Stimulated activated naive CD8-positive, alpha-beta T cell treated with anti-CD3 and anti-CD28 coated beads, Interleukin-15, amount 100 ng/mL, for 72 hours (primary cell): ENCODE measurements around the gene PRTG.

ENCODE experiments used
- ATAC-seq: fragments of 150-1000 bp; cut with Tn5 transposase; 2 replicates; pipeline ENCODE4 v1.10.0; 2021; ENCODE audit warnings: mild to moderate bottlenecking, moderate library complexity
- DNase-seq, 2 donors: peaks; one replicate each; pipeline ENCODE4 v3.0.0; 2021 to 2022
- H3K27ac Mint-ChIP-seq, 2 donors: one replicate each; pipeline ENCODE4 v1.8.0; 2022; ENCODE audit warnings: mild to moderate bottlenecking in 2 of 2, mixed read lengths in 2 of 2, moderate library complexity in 2 of 2
- H3K27me3 Mint-ChIP-seq: one replicate; pipeline ENCODE4 v1.8.0; 2022; ENCODE audit warnings: mixed read lengths
- H3K4me1 Mint-ChIP-seq: one replicate; pipeline ENCODE4 v1.8.0; 2022; ENCODE audit warnings: mild to moderate bottlenecking, mixed read lengths
- H3K4me3 Mint-ChIP-seq, 2 donors: one replicate each; pipeline ENCODE4 v1.8.0; 2022; ENCODE audit warnings: mild to moderate bottlenecking in 2 of 2, mixed read lengths in 2 of 2, moderate library complexity in 1 of 2
- H3K9me3 Mint-ChIP-seq, 2 donors: one replicate each; pipeline ENCODE4 v1.8.0; 2022; ENCODE audit warnings: mixed read lengths in 2 of 2

Gene PRTG

DNA sequence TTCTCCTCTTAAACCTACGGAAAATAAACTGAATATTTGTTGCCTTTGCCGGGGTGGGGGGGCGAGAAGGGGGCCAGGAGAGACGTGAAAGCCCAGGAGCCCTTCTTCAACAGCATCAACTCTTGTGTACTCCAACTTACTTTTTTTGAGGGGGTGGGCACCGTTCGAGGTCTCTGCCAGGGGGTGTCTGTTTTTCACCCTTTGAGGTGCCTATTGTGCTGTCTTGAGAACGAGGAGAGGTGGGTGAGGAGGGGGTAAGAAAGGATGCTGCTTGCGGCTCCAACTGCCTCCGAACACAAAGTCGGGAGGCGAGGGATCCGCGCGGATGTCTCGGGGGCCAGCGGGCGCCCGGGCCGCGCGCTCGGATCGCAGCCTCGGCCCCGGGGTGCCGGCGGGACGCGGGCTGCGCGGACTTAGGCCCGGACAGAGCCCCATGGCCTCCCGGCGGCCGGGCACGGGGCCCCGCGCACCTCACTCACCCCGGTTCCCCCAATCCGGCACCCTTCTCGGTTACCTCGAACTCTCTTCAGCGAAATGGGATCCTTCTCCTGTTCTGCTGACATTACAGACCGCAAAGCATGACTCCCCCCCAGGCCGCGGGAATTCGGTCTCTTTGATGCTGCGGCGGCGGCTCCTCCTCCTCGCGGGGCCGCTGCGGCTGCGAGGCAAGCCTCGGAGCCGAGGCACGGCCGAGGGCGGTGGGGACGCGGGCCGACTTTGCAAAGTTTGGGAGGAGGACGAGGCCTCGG lies 155.5 kb downstream of the PRTG start:
- Mint-ChIP-seq H3K4me1 (no peaks in the 10 kb centered on the region), H3K4me3 (peak overlapping the region; percentile 68 to 69), H3K27ac (no peak overlapping the region), H3K9me3 (no peaks in the 10 kb centered on the region), H3K27me3 (peaks cover 46% of the 10 kb centered on the region)
- ATAC-seq (peak; percentile 62), DNase-seq (peak in 1 of 2 donors; percentile 8)

DNA sequence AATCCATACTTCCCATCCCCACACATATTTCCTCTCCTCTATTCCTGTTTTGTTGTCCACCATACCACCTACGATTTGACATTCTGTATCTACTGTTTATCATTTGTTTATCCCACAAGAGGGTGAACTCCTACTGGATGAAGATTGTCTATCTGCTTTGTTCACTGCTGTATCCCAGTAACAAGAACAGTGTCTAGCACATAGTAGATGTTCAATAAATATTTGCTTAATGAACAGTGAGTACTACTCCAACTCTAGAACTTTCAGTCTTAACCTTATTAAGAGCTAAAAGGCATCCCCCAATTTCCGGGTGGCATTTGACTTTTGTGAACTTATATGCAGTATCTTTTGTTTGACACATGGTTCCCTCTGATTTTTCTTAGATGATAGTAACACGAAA lies 156.1 kb downstream of the PRTG start:
- H3K27ac Mint-ChIP-seq = no peak overlapping the region
- ATAC-seq (no peak), DNase-seq (no peak)
- peaks cover 50% of the 10 kb centered on the region for H3K27me3 Mint-ChIP-seq
- H3K4me3 Mint-ChIP-seq = no peak overlapping the region
- H3K9me3 Mint-ChIP-seq = no peaks in the 10 kb centered on the region
- H3K4me1 Mint-ChIP-seq = no peaks in the 10 kb centered on the region

DNA sequence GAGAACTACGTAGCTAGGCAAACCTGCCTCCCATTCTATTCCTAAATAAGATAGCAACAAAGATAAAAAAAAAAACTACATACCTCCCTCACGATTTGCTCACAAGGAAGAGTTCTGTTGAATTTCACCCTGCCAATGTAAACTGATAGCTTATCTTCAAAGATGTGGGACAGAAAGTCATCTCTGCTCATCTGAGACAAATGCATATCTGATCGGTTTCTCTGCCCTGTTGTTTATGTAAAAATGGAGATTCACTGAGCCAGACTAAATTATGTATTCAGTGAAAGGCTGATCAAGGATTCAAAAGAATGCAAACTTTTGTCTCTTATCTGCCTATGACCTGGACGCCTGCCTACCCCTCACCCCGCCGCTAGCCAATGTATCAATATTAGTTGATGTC lies 166.0 kb downstream of the PRTG start:
- ATAC-seq (no peak), DNase-seq (no peak)
- no peak overlapping the region for H3K27ac Mint-ChIP-seq
- peaks cover 0 to 4% of the 10 kb centered on the region in 2 donors for H3K9me3 Mint-ChIP-seq
- H3K4me1 Mint-ChIP-seq = no peaks in the 10 kb centered on the region
- H3K4me3 Mint-ChIP-seq = no peak overlapping the region
- H3K27me3 Mint-ChIP-seq = peaks cover 30% of the 10 kb centered on the region

DNA sequence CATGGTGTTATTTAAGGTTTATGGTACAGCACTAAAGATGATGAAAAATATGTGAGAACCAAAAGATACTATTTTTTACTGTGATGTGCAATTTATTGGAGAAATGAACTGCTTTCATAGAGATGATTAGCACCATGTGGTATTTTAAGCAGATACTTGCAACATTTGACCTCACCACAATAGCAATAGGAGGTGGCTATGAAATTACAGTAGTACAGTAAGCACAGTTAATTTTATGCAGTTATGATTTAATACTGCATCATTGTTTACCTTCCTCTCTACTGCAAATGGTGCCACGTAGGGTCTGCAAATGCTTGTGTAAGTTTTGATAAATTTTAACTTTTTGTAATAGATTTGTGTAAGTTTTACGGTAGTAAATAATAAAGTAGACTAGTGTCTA lies 168.9 kb downstream of the PRTG start:
- Mint-ChIP-seq H3K4me1 (no peaks in the 10 kb centered on the region), H3K9me3 (peaks cover 4 to 12% of the 10 kb centered on the region in 2 donors), H3K27me3 (peaks cover 45% of the 10 kb centered on the region), H3K27ac (no peak overlapping the region), H3K4me3 (no peak overlapping the region)
- no peak for DNase-seq
- ATAC-seq = no peak

DNA sequence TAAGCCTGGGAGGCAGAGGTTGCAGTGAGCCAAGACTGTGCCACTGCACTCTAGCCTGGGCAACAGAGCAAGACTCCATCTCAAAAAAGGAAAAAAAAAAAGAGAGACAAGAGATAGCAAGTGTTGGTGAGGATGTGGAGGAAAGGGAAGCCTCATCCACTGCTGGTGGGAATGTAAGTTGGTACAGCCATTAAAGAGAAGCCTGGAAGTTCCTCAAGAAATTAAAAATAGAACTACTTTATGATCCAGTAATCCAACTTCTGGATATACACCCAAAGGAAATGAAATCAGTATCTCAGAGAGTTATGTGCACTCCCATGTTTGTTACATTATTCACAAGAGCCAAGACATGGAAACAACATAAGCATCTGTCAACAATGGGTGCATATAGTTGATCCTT lies 169.7 kb downstream of the PRTG start:
- peaks cover 4 to 12% of the 10 kb centered on the region in 2 donors for H3K9me3 Mint-ChIP-seq
- no peak overlapping the region for H3K27ac Mint-ChIP-seq
- no peaks in the 10 kb centered on the region for H3K4me1 Mint-ChIP-seq
- no peak overlapping the region for H3K4me3 Mint-ChIP-seq
- no peak for ATAC-seq
- H3K27me3 Mint-ChIP-seq = peaks cover 51% of the 10 kb centered on the region
- DNase-seq = no peak

DNA sequence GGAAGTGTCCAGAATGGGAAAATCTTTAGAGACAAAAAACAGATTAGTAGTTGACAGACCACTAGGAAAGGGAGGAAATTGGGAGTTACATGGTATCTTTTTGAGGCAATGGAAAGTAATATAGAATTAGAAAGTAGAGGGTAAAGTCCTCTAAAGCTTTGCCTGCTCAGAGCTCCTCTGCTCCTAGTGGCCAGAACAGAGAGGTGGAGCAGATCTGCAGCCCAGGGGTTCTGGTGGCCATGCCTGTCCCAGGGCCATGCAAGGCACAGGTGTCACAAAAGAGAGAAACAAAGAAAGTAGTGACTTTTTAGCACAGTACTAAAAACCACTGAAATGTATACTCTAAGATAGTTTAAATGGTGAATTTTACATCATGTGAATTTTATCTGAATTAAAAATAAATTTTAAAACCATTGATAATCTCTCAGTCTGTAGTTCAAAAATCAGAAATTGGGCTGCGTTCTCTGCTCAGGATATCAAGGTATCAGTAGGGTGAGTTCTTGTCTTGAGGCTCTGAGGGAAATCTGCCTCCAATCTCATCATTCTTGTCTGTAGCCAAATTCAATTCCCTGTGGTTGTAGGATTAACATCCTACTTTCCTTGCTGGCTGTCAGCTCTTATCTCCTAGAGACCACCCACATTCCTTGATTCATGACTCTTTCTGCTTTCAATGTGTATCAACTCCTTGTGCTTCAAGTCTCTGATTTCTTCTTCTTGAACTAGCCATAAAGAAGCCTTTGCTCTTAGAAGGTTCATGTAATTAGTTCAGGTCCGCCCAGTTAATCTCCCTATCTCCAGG lies 178.4 kb downstream of the PRTG start:
- no peak for DNase-seq
- no peaks in the 10 kb centered on the region for H3K4me1 Mint-ChIP-seq
- H3K27ac Mint-ChIP-seq = no peak overlapping the region
- peak; percentile 43 for ATAC-seq
- H3K27me3 Mint-ChIP-seq = peaks cover 29% of the 10 kb centered on the region
- H3K4me3 Mint-ChIP-seq = no peak overlapping the region
- peaks cover 5 to 24% of the 10 kb centered on the region in 2 donors for H3K9me3 Mint-ChIP-seq

DNA sequence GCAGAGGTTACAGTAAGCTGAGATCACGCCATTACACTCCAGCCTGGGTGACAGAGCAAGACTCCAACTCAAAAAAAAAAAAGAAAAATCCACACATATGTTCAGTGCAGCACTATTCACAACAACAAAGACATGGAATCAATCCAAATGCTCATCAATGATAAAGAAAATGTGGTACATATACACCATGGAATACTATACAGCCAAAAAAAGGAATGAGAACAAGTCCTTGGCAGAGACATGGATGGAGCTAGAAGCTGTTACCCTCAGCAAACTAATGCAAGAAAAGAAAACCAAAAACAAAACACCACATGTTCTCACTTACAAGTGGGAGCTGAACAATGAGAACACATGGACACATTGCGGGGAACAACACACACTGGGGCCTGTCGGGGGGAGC lies 180.4 kb downstream of the PRTG start:
- Mint-ChIP-seq H3K4me1 (no peaks in the 10 kb centered on the region), H3K9me3 (peaks cover 5 to 24% of the 10 kb centered on the region in 2 donors), H3K27me3 (peaks cover 13% of the 10 kb centered on the region), H3K27ac (no peak overlapping the region), H3K4me3 (no peak overlapping the region)
- DNase-seq = no peak
- ATAC-seq = no peak
